B cell (primary cell): ENCODE data around the gene CNPY3. TPM values are rescaled to one million over a fixed set of nuclear protein-coding genes. Genes with fewer than 3 reads are reported as not detected.
A peak's percentile ranks its signal among the peaks of the same experiment; 100 is the strongest.

Experiments
- ATAC-seq: fragments of 200-7000 bp; cut with Tn5 transposase; one replicate; pipeline ENCODE4 v1.10.0; 2021; ENCODE audit warnings: low read depth, mild to moderate bottlenecking, moderate number of reproducible peaks, moderate library complexity
- CTCF ChIA-PET: fragments of 350-600 bp; sonication (Branson Sonifier 250); formaldehyde crosslinking; loops from one replicate; lab custom pipeline; 2021; ENCODE audit warnings: antibody characterized with exemption, inconsistent platforms; lab: Charles Lee
- POLR2A ChIA-PET: fragments of 350-600 bp; sonication (Branson Sonifier 250); formaldehyde crosslinking; loops from one replicate; lab custom pipeline; 2021; ENCODE audit warnings: antibody characterized with exemption; lab: Charles Lee
- DNase-seq: peaks from one replicate; pipeline ENCODE4 v3.0.0; 2013
- H2AFZ ChIP-seq: 2 replicates; pipeline ENCODE4 v1.6.1; 2012; ENCODE audit warnings: mild to moderate bottlenecking, low read depth, low read length; ENCODE audit not compliant: insufficient read depth, poor library complexity, severe bottlenecking
- H3K27ac ChIP-seq, 2 donors: 1 replicate in 1 of 2; 2 replicates in 1 of 2; pipeline ENCODE4 v1.5.1; 2012 to 2013; ENCODE audit warnings: low read length in 2 of 2, mild to moderate bottlenecking in 2 of 2, moderate library complexity in 1 of 2
- H3K27me3 ChIP-seq, 4 experiments: fragments of 200-600 bp in 1 of 4; sonication (generic) in 1 of 4; replicated peaks in 1 of 4; 1 replicate in 2 of 4; 2 replicates in 2 of 4; pipeline versions ENCODE4 v1.6.1 to v1.7.0; 2013 to 2016; ENCODE audit warnings: low read length in 3 of 4, mild to moderate bottlenecking in 2 of 4, mixed read lengths in 1 of 4, moderate library complexity in 1 of 4; ENCODE audit not compliant: insufficient read depth in 4 of 4, control insufficient read depth in 3 of 4; ENCODE audit errors: control extremely low read depth in 1 of 4
- H3K36me3 ChIP-seq, 2 experiments: replicated peaks in 1 of 2; 1 replicate in 1 of 2; 2 replicates in 1 of 2; pipeline versions ENCODE4 v1.6.1 to v1.7.1; 2013; ENCODE audit warnings: low read length in 1 of 2; ENCODE audit not compliant: insufficient read depth in 2 of 2, control insufficient read depth in 1 of 2; ENCODE audit errors: control extremely low read depth in 1 of 2, extremely low read depth in 1 of 2
- H3K4me1 ChIP-seq, 2 donors: fragments of 200-600 bp in 1 of 2; sonication (generic) in 1 of 2; 1 replicate in 1 of 2; 2 replicates in 1 of 2; pipeline versions ENCODE4 v1.5.1 to v1.6.1; 2013 to 2017; ENCODE audit warnings: low read length in 2 of 2; ENCODE audit not compliant: control insufficient read depth in 2 of 2, insufficient read depth in 2 of 2
- H3K4me2 ChIP-seq: replicated peaks from 2 replicates; pipeline ENCODE3; 2012; ENCODE audit warnings: mild to moderate bottlenecking, low read depth, low read length; ENCODE audit not compliant: poor library complexity, severe bottlenecking
- H3K4me3 ChIP-seq, 5 experiments: fragments of 200-600 bp in 1 of 5; sonication (generic) in 1 of 5; 1 replicate in 3 of 5; 2 replicates in 2 of 5; pipeline versions ENCODE4 v1.5.1 to v1.7.0; 2011 to 2016; ENCODE audit warnings: low read length in 4 of 5, mild to moderate bottlenecking in 4 of 5, low read depth in 2 of 5, control low read depth in 1 of 5, moderate library complexity in 1 of 5; ENCODE audit not compliant: insufficient read depth in 1 of 5; ENCODE audit errors: control extremely low read depth in 1 of 5, extremely low read depth in 1 of 5
- H3K79me2 ChIP-seq: fragments of 200-600 bp; sonication (generic); one replicate; pipeline ENCODE4 v1.6.0; 2016; ENCODE audit warnings: low read length; ENCODE audit not compliant: control insufficient read depth, insufficient read depth
- H3K9ac ChIP-seq: fragments of 200-600 bp; sonication (generic); 2 replicates; pipeline ENCODE4 v1.6.1; 2017; ENCODE audit warnings: mild to moderate bottlenecking, low read length, moderate library complexity
- H3K9me3 ChIP-seq, 3 donors: one replicate each; pipeline versions ENCODE4 v1.6.1 to v1.7.1; 2013; ENCODE audit warnings: low read length in 2 of 3; ENCODE audit not compliant: control insufficient read depth in 2 of 3, insufficient read depth in 1 of 3; ENCODE audit errors: control extremely low read depth in 1 of 3
- H4K20me1 ChIP-seq: 2 replicates; pipeline ENCODE4 v1.6.0; 2012; ENCODE audit warnings: mild to moderate bottlenecking, low read length; ENCODE audit not compliant: insufficient read depth, control insufficient read depth, poor library complexity, severe bottlenecking
- H3K27ac Mint-ChIP-seq: one replicate; pipeline ENCODE4 v1.8.0; 2021; ENCODE audit warnings: mixed read lengths
- H3K27me3 Mint-ChIP-seq: one replicate; pipeline ENCODE4 v1.8.0; 2021; ENCODE audit warnings: mixed read lengths
- H3K4me1 Mint-ChIP-seq: one replicate; pipeline ENCODE4 v1.8.0; 2021; ENCODE audit warnings: mixed read lengths
- H3K4me3 Mint-ChIP-seq: one replicate; pipeline ENCODE4 v1.8.0; 2021; ENCODE audit warnings: mixed read lengths
- H3K9me3 Mint-ChIP-seq: one replicate; pipeline ENCODE4 v1.8.0; 2022; ENCODE audit warnings: mixed read lengths; ENCODE audit not compliant: insufficient read depth
- CTCF ChIP-seq: fragments of 200-600 bp; IDR thresholded peaks from one replicate; pipeline ENCODE4 v1.8.0; 2022; ENCODE audit warnings: antibody characterized with exemption, mild to moderate bottlenecking
- EZH2 ChIP-seq: IDR thresholded peaks from 2 replicates; pipeline ENCODE4 v1.6.1; 2012; ENCODE audit warnings: borderline replicate concordance, low read depth, mild to moderate bottlenecking, moderate library complexity, low read length; ENCODE audit not compliant: insufficient read depth, poor library complexity, severe bottlenecking
- WGBS: methylation state at CpG from one replicate; pipeline ENCODE4 v1.1.5; 2013; ENCODE audit warnings: missing lambda C conversion rate; ENCODE audit not compliant: insufficient coverage; 5-methylcytosine and 5-hydroxymethylcytosine counted together
- intact Hi-C: fragments of 100-400 bp; cut with micrococcal nuclease; formaldehyde crosslinking; loops from one replicate; pipeline ENCODE4 v1.10.0; 2022
- polyA plus RNA-seq: library from polyadenylated mRNA; depleted of rRNA; stranded (reverse); fragments of >200 nt; gene quantifications from 2 replicates; pipeline ENCODE4 v1.2.3, GENCODE V29; 2012
- total RNA-seq, 2 donors: library from RNA; stranded (reverse); fragments of 120-200 nt in 1 of 2; gene quantifications; 1 replicate in 1 of 2; 2 replicates in 1 of 2; pipeline versions ENCODE4 v1.2.3 to v1.2.4, GENCODE V29; 2013 to 2022

Gene CNPY3
- total and polyA plus RNA-seq, 2 donors (not counting 1 experiment from before 2014, with no cell fraction given) = 123 to 163 TPM

- no peak for DNase-seq
- peaks cover 0 to 44% of the 10 kb centered on the region in 2 experiments for H3K36me3 ChIP-seq
These were observed 34.8 kb downstream of the CNPY3 start for GRCh38 chr6:42963855-42964605.

More at GRCh38 chr6:42963855-42964605, 34.8 kb downstream of the CNPY3 start:
- peak; percentile 42 for ATAC-seq
- CTCF ChIA-PET = interaction anchor here (1.0 to 1.3 kb wide), 2 partner anchors 20 to 179 kb away, joined by 3 to 4 read pairs; partner anchors contain the start of gene PPP2R5D
- H3K9me3 ChIP-seq = no peaks in the 10 kb centered on the region
- no peaks in the 10 kb centered on the region for H4K20me1 ChIP-seq
- no peak overlapping the region for H3K4me2 ChIP-seq
- peaks cover 0 to 12% (median 3%) of the 10 kb centered on the region in 4 experiments for H3K27me3 ChIP-seq
- no peaks in the 10 kb centered on the region for H3K79me2 ChIP-seq
- POLR2A ChIA-PET = no interaction called here
- Mint-ChIP-seq H3K27me3 (no peaks in the 10 kb centered on the region), H3K9me3 (no peaks in the 10 kb centered on the region), H3K27ac (no peak overlapping the region), H3K4me3 (no peak overlapping the region), H3K4me1 (peaks cover 13% of the 10 kb centered on the region)
- H2AFZ ChIP-seq = no peak overlapping the region
- whole genome bisulfite sequencing = over 99% methylated on average over 9 of the region's 9 CpGs
- intact Hi-C loops = loop anchor here (5.0 kb wide), 1 partner anchor 62 kb away; no protein-coding TSS in a partner anchor
- H3K9ac ChIP-seq = no peak overlapping the region
- no peak overlapping the region for H3K27ac ChIP-seq
- H3K4me1 ChIP-seq = peaks cover 9 to 16% of the 10 kb centered on the region in 2 donors
- H3K4me3 ChIP-seq = no peak overlapping the region
- TF ChIP-seq CTCF (no peak), EZH2 (no peak)
